Stimulated activated CD4-positive, alpha-beta T cell treated with anti-CD3 and anti-CD28 coated beads, TNF-alpha, amount 100 ng/mL, for 24 hours (primary cell): ENCODE measurements around the gene ABCC12.

Experiments used
- DNase-seq, 3 experiments: peaks; one replicate each; pipeline ENCODE4 v3.0.0-alpha.2; 2020; ENCODE audit warnings: low read depth in 3 of 3

ABCC12 gene

GRCh38 chr16:48165961-48166578, 10.3 kb upstream of the ABCC12 start:
- no peak for DNase-seq

- DNase-seq = peak; percentile 36 to 64 (median 44)
These were observed 9.3 kb upstream of the ABCC12 start for GRCh38 chr16:48164907-48165715.

GRCh38 chr16:48162839-48163410, 7.1 kb upstream of the ABCC12 start:
- DNase-seq = no peak

- DNase-seq = no peak
These were observed 6.1 kb upstream of the ABCC12 start for GRCh38 chr16:48161906-48162305.

GRCh38 chr16:48160575-48160974, 4.8 kb upstream of the ABCC12 start:
- no peak for DNase-seq

GRCh38 chr16:48158296-48158695, 2.5 kb upstream of the ABCC12 start:
- DNase-seq = peak; percentile 19 to 38 (median 29)

- no peak for DNase-seq
These were observed 2.0 kb upstream of the ABCC12 start for GRCh38 chr16:48157794-48158193.

GRCh38 chr16:48157302-48157701, 1.5 kb upstream of the ABCC12 start:
- DNase-seq = no peak

GRCh38 chr16:48156790-48157209, 1.0 kb upstream of the ABCC12 start:
- peak; percentile 75 to 85 (median 80) for DNase-seq

- no peak for DNase-seq
These were observed 2.0 kb downstream of the ABCC12 start for GRCh38 chr16:48153774-48154173.

GRCh38 chr16:48152226-48152625, 3.6 kb downstream of the ABCC12 start:
- DNase-seq = no peak

GRCh38 chr16:48150707-48151106, 5.1 kb downstream of the ABCC12 start:
- DNase-seq = no peak

GRCh38 chr16:48146710-48147109, 9.1 kb downstream of the ABCC12 start:
- no peak for DNase-seq

GRCh38 chr16:48146131-48146530, 9.7 kb downstream of the ABCC12 start:
- no peak for DNase-seq

GRCh38 chr16:48143812-48144368, 11.9 kb downstream of the ABCC12 start:
- DNase-seq = no peak

GRCh38 chr16:48140821-48141220, 15.0 kb downstream of the ABCC12 start:
- DNase-seq = no peak

GRCh38 chr16:48139517-48139916, 16.3 kb downstream of the ABCC12 start:
- no peak for DNase-seq

- no peak for DNase-seq
These were observed 17.2 kb downstream of the ABCC12 start for GRCh38 chr16:48138543-48138942.

- no peak for DNase-seq
These were observed 18.0 kb downstream of the ABCC12 start for GRCh38 chr16:48137822-48138221.

GRCh38 chr16:48136547-48137360, 19.0 kb downstream of the ABCC12 start:
- DNase-seq = no peak

GRCh38 chr16:48133455-48134211, 22.2 kb downstream of the ABCC12 start:
- no peak for DNase-seq
